Stimulated activated CD8-positive, alpha-beta memory T cell treated with anti-CD3 and anti-CD28 coated beads, Interleukin-12 subunit alpha, Interleukin-12 subunit beta, amount 100 ng/mL, for 24 hours (primary cell): ENCODE data around the gene MSMB.

Experiments
- DNase-seq: peaks from one replicate; pipeline ENCODE4 v3.0.0-alpha.2; 2020; ENCODE audit errors: extremely low read depth

Gene MSMB

DNA sequence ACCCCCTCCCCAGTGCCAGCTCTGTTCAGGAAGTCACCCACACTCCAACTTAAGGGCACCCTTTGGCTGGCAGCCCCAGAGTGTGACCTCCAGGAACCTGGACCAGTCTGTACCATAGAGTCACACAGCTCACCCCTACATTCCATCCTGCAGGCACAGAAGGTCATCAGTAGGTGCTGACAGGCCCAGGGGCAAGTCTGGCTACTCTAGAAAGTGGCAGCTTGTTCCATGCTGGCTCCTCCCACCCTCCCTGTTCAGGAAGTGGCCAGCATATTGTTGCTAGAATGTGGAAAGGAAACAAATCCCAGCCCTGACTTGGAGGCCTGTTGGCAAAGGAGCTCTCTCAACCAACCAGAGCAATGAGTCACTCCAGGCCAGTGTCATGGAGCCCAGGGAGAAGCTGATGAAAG, 12.5 kb downstream of the MSMB start:
- DNase-seq: no peak

DNA sequence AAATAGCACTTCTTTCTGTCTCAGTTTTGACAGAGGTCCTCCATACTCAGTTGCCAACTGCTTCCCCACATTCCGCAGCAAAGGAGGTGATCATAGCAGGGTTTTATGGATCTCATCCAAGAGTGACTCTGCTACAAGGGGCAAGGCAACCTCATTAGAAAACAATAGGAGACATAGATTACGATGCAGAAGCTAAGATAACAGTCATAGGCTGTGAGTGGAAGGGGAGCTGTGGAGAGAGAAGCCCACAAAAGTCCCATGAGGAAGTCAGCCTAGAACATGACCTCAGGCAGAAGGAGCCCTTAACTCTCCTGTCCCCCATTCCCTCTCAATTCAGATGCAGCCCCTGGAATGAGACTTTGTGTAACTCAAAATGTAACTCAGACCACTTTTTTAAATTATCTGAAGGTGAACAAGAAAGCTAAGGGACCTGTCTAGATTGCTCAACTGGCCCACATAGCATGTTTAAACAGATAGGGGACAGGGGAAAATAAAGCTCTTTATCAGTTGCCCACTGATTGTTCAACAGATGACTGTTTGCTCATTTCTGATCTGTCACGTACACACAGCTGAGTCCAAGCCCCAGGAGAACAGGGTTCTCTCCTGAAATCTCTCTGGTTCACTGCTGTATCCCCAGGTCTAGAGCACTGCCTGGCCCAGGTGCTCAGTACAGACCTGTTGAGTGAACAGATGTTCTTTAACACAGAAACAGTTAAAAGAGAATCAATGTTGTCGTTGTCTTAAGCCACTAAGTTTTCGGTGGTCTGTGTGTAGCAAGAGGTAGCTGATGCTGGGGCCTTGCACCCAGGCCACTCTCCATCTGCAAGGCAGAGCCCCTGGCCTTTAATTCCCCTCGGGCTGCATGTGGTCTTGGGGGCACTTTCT, 14.2 kb downstream of the MSMB start:
- no peak for DNase-seq

DNA sequence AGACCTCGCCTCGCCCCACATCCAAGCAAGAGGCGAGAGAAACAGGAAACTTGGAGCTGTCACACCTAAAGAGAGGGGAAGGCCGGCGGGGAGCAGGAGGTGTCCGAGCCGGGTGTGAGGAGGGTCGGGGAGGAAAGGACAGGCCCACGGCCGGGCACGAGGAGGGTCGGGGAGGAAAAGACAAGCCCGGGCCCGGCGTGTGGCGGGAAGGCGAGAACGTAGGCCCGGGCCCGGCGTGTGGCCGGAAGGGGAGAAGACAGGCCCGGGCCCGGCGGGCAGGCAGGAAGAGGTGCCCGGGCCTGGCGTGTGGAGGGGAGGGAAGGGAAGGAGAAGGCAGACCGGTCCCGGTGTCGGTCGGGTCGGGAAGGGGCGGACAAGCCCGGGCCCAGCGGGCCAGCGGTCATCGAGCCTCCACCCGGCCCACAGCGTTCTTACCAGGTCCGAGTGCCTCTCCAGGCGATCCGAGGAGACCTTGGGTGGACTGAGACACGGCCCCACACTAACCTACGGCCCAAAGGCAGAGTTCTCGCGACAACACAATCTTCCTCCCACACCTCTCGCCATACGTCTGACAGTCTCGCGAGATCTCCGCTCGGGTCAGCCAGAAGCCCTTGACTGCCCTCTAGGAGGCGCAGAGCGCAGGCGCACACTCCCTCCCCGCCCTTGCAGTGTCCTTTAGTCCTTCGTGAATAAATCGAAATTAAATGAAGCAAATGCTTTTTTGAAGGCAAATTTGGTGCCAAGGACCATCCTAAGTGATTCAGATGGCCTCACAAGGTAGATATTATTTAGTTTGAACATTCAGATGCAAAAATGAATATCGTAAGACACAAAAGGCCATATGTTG, 15.8 kb downstream of the MSMB start, which contains the start of gene NCOA4:
Gene NCOA4, minus strand, starts transcription at position 533 of the 847 bp plus-strand sequence. CDS start 13,943 bp downstream, outside the sequence.
- DNase-seq: peak; percentile 90

DNA sequence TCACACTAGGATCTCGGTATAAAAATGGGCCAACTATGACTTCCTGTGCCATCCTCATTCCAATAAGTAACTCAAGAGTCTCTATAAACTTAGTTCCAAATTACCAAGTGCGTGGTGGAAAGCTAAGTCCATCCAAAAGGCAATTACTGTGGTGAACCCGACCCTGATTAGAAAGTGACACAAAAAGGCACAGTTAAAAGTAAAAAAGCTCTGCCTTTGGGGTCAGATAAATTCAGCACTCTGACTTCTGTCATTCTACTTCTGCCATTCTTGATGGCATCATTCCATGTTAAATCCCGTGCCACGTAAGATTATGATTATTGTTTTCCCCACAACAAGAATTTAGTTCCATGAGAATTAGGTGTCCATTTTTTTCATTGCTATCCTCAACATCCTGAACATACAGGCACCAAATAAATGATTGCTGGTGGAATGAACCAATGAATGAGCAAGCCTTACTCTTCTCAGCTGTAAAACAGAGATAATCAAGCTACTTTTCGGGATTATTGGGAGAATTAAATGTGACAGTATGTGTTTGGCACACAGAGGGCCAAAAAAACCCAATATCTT, 16.5 kb downstream of the MSMB start:
- no peak for DNase-seq

DNA sequence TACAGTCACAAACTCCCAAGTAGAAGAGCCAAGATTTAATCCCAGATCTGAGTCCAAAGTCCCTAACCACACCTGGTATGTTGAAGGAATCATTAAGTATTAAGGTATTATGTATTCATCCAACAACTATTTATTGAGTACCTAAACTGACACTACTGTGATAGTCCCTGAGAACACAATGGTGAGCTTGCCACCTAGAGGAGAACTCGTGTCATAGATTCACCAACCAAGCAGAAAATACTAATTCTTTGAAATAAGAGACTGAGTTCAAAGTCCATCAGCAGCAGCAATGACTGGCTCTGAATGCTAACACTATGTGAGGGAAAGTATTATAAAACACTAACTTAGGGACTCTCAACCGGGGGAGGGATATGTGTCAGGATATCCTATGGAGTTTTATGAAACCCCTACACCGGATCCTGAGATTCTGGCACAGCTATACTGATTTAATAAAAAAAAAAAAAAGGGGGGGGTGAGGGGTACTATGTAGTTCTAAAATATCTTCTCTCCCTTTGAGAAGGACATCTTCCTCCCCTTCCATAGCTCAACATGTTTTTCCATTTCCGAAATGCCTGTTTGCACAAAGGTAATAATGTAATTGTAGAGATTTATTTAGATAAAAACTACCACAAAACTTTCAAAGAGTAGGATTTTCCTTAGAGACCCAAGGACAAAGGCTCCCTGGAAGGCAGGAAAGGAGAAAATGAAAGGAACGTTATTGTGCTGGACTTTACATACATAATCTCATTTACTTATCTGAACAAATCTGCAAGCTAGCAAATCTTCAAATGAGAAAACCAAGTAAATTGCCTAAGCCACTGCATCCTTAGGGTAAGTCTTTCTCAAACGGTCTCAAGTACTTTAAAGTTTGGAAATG, 17.2 kb downstream of the MSMB start:
- DNase-seq: no peak

DNA sequence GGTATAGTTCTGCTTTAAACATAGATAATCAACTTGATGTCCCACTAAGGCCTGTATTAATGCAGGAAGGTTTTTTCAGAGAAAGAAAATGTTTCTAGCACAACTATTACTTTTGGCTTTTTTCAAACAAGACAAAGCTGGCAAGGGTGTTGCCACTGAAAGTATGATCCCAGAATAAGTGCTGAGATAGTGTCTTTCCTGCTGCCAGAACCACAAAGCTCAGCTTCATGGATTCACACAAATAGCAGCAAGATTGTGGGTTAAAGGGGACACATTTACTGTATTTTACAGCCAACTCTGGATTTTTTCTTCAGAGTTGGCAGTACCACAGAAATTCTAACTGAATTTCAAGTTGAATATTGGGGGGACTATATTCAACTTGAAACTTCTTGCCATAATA, 20.0 kb downstream of the MSMB start:
- no peak for DNase-seq

DNA sequence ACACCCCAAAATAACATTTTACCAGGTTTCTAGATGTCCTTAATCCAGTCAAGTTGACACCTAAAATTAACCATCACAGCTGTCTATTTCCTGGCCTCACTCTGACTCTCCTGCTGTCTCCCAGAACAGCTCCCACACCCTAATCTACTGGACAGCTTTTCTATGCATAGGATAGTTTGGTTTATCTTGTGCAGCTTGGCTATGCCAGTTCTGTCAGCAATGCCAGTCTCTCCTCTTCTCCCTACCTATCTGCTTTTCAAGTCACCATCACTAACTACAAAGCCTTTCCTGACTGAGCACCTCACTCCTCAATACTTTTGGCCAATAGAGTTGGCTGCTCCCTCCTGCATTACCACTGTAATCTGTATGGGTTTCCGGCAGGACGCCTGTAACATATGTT, 20.7 kb downstream of the MSMB start:
- DNase-seq: no peak

DNA sequence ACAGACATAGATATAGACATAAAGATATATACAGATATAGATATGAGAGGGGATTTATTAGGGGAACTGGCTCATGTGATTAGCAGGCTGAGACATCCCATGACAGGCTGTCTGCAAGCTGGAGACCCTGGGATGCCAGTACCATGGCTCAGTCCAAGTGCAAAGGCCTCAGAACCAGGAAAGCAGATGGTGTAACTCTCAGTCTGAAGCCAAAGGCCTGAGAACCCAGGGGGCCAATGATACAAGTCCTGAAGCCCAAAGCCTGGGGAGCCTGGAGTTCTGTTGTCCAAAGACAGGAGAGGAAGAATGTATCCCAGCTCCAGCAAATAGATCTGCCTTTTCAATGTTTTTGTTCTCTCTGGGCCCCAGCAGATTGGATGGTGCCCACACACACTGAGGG, 21.1 kb downstream of the MSMB start:
- no peak for DNase-seq

DNA sequence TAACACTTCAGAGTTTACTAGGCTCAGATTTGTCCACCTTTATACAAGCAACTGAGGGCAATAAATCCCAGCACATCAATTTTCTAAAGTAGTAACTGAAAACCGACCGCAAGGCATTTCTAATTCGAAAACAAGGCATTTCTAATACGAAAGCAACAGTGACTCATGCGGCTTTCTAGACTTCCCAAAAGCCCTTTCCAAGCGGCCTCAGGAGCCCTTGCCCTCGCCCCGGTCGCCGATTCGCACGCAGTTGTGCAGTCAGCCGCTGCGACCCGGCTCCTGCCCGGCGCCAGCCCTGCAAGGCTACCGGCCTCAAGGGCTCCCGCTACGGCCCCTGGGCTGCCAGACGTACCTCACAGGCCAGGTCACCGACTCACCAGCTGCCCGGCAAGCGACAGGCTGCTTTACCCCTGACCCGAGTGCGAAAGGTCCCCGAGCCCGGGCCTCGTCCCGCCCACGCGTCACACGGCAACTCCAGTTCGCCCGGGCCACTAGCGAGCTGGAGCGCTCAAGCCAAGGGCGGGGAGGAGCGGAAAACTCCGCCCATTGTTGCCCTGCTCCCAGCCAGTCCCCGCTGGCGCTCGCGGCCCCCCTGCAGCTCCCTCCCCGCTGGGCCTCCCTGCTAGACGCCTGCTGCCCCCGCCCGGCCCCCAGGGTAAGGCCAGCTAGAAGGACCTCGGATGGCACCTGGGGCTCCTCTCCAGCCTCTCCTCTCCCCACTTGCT, 22.9 kb downstream of the MSMB start:
- DNase-seq: peak; percentile 65

DNA sequence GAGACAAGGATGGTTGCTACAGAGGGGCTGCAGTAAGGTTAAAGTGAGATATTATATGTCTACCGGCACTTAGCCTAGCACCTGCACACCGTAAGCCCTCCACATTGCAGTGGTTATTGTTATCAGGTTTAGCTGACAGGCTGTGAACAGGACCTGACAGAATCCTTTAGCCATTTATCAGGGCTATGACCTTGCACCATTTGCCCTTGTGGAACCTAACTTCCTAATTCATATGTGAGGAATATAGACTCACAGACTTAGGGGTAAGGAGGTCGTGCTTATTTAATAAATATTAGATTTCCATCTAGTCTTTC, 25.8 kb downstream of the MSMB start:
- no peak for DNase-seq

DNA sequence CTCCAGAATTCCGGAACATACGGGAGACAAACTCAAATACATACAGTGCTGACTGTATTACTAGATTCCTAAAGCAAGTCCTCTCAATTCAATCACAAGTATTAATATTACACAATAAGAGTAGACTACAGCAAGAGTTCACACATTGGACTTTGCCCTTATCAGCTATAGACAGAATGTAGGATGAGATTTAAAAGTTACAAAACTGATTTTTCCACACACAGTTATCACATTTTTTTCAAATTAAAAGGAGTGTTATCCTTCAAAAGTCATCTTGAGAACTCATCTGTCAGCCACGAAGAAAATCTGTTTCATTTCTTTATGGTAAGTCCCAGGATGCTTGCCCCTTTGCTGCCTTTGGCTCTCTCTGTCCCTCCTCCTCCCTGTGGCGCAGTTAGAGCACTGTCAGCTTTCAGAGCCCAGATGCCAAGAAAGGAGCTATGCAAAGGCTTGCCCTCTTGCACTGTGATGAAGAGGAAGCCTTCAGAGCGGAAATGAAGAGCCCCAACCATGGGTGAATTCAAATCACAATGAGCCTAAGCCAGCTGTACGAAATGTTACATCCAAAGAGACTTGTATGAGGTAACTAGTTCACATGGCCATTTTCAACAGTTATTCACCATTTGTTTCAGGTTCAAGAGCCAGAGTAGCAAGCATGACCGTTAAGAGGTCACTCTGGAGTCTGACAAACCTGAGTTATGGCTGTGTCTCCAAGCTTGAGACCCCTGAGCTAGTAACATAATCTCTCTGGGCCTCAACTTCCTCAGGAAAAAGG, 26.3 kb downstream of the MSMB start:
- DNase-seq: no peak

DNA sequence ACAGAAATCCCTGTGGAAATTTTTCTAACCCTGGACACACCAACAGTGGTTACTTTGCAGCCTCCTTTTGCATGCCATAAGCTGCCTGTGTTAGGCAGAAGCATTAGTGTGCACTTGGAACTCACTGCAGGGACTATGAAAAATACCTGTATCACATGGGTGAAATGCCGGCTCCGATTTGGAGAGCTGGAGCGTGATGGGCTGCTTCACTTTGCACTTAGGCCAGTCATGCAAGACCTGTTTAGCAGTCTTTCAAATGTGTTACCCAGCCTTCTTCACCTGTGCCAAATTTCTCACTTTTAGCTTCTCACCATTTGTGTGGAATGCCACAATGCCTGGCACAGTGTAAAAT, 26.9 kb downstream of the MSMB start:
- DNase-seq: no peak

DNA sequence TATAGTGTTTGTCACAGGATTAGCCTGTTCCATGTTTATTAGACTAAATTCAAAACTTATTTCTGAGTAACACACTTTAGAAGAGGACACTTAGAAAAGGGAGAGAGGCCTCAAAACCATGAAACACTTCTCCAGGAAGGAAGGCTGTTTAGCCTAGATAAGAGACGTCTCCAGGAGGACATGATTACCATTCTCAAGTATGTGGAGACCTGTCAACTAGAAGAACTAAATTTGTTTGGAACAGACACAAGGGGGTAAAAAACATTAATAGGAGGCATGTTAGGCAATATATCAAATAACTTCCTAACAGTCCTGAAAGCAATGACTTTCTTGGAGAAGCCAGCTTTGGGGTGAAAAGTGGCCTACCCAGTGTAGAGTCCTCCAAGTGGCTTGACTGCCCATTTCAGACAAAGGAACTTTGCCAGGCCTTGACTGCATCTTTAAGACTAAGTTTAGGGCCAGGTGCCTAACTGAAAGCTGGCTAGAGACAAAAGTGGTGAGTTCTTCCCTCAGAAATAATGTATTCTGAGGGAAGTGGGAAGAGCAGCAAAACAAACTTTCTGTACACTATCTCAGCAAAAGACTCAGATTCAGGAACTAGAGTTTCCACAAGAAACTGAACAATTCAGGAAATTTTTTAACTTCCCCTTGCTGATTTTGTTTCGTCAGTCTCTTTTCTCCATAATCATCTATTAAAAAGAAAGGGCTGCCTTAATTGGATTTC, 27.5 kb downstream of the MSMB start:
- no peak for DNase-seq

DNA sequence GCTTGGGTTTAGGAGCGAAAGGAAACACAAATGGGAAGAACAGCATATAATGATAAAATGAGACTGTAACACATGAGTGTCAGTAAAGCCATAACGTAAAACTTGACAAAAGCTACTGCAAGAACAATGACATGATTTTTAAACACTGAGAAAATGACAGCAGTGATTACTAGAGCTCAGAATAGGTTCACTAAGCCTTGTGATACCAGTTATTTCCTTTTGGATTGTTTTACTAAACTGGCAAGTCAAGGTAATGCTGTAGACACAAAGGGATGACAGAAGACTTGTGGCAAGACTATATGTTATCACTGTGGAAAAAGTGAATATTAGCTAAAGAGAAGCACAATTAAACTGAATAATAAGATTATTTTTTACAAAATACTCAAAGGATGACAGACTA, 28.3 kb downstream of the MSMB start:
- DNase-seq: no peak

DNA sequence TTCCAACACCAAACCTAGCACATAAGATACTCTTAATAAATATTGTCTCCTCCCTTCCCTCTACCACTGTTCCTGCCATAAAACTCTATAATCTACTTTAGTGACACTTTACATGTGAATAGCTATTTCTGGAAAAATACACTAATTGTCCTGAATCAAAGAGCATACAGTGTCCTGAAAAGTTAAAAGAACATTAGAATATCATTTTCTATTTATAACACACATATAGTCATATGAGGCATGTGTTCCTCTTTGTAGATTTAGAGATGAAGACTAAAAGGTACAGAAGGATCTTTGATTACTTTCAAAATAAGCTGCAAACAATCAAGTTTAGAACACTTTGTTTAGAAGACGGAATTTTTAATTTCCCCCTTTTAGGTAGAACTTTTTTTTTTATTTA, 29.3 kb downstream of the MSMB start:
- DNase-seq: no peak

DNA sequence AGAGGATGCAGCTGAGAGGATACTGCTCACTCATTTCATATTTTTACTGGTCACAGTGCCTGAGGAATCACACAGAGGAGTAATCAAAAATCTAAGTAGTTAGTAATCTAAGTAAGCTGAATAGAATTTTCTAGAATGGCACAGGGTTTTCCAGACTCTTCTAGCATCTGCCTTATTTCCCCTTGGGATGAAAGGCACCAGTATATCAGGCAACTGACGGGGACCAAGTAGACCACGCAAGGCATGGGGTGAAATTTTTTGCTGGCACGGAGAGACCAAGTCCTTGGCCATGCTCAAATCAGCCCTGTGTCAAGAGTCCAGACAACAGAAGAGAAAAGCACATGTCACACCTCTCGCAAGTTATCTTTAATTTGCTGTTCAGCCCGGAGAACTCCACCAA, 29.9 kb downstream of the MSMB start:
- no peak for DNase-seq

DNA sequence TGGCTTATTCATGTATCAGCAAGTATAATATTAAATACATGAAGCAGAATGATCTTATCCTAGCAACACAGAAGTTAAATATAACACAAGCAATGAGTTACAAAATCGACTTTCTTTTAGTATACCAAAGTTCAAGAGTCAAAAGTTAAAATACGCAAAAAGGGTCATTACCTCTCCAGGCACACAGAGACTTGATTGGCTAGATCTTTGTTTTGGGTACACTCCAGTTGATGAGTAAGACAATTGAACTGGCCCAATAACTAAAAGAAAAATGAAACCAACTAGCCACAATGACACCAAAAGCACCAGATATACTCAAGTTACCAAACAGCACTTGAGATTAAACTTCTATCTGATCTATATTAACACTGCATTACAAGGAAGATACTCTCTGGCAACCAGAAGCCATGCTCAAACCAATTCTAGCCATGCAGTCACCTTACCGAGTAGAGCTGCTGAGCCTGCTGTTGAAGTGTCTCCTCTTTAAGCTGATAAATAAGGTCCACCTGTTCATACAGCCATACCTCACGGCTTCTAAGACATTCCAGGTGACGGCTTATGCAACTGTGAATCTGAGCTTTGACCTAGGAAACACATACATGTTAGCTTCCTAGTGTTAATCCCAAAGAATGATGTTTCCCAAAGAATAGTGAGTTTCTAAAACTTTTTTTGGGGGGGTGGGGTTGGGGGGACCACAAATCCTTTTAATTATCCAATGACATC, 31.2 kb downstream of the MSMB start:
- DNase-seq: no peak

DNA sequence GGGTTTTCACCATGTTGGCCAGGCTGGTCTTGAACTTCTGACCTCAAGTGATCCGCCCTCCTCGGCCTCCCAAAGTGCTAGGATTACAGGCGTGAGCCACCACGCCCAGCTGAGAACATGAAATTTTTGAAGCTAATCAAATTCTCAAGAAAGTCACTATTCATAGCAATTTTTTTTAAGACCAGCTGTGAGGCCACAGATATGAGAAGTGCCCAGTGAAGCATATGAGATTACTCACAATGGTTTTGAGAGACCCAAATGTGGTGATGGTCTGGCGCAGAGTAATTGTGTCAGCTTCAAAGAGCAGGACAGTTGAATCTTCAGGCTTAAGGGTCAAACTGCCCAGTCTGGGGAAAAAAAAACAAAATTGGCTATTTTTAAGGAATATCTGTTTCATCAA, 31.9 kb downstream of the MSMB start:
- DNase-seq: no peak

DNA sequence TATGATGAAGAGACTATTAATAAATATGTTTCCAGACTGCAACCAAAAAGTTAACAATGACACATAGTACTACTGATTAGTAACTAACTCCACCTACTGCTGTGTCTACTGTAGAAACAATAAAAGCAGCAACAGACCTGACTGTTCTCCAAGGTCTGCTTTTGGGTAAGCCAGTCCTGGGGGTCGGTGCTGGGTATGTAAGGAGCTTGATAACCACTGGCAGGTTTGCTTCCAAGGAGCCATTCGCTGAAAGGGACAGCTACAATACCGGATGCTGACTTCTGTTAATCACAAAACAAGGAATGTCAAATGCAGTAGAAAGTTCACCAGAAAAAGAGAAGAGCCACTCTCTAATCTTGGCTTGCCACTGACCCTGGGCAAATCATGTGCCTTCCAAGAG, 33.3 kb downstream of the MSMB start:
- DNase-seq: no peak
